K562 (cell line): Measurements from ENCODE around the gene SLC11A1. TPM values are rescaled to one million over a fixed set of nuclear protein-coding genes. Genes with fewer than 3 reads are reported as not detected.

ENCODE experiments used
- ATAC-seq: fragments of 200-7000 bp; cut with Tn5 transposase; 3 replicates; pipeline ENCODE4 v1.9.1; 2020; ENCODE audit warnings: moderate library complexity
- BruUV-seq: library from RNA; stranded (reverse); fragments of 400-500 nt; replicated peaks from 2 replicates; lab custom pipeline; 2021; lab: Mats Ljungman, UMichigan
- CTCF ChIA-PET: fragments of 300-600 bp; formaldehyde crosslinking; extraction: SDS; loops from one replicate; lab custom pipeline; 2021; ENCODE audit warnings: low intra/inter-chr PET ratio; lab: Yijun Ruan, JAX
- POLR2A ChIA-PET: fragments of 300-600, 350-650 bp; sonication (Branson Sonifier 250); formaldehyde crosslinking; extraction: SDS; loops from one replicate; lab custom pipeline; 2021; ENCODE audit warnings: antibody characterized with exemption, inconsistent platforms; lab: Yijun Ruan, JAX
- DNase-seq, 4 experiments: peaks; one replicate each; pipeline versions ENCODE4 v3.0.0 to v3.0.0-alpha.2; 2011 to 2018; ENCODE audit warnings: low spot score in 3 of 4, mixed read lengths in 3 of 4; ENCODE audit errors: extremely low read depth in 1 of 4
- FAIRE-seq: peaks from 2 replicates; lab custom pipeline; 2011; peaks lifted over from hg19 to GRCh38; lab: Jason Lieb, UNC
- H2AFZ ChIP-seq: 2 replicates; pipeline ENCODE4 v1.6.0; 2011; ENCODE audit warnings: low read depth, low read length, control low read depth, inconsistent platforms
- H3K27ac ChIP-seq: fragments of 200-600 bp; 3 replicates; pipeline ENCODE4 v1.8.0; 2011; ENCODE audit warnings: low read depth, mild to moderate bottlenecking, control low read depth, inconsistent platforms, low read length, moderate library complexity, mixed read lengths; ENCODE audit errors: extremely low read depth
- H3K27me3 ChIP-seq, 2 experiments: fragments of 300-600 bp in 1 of 2; 2 replicates in 1 of 2; 3 replicates in 1 of 2; pipeline versions ENCODE4 v1.6.0 to v1.8.0; 2011; ENCODE audit warnings: inconsistent platforms in 2 of 2, low read length in 2 of 2, mild to moderate bottlenecking in 1 of 2, mixed read lengths in 1 of 2, moderate library complexity in 1 of 2; ENCODE audit not compliant: control insufficient read depth in 2 of 2, insufficient read depth in 2 of 2
- H3K36me3 ChIP-seq: fragments of 300-600 bp; 3 replicates; pipeline ENCODE4 v1.8.0; 2011; ENCODE audit warnings: mild to moderate bottlenecking, low read length, inconsistent platforms; ENCODE audit not compliant: control insufficient read depth, insufficient read depth
- H3K4me1 ChIP-seq, 2 experiments: fragments of 200-600 bp in 1 of 2; replicated peaks in 1 of 2; 2 replicates in 1 of 2; 3 replicates in 1 of 2; pipeline versions ENCODE4 v1.5.1 to v1.8.0; 2011; ENCODE audit warnings: inconsistent platforms in 2 of 2, low read length in 2 of 2, mild to moderate bottlenecking in 1 of 2, mixed read lengths in 1 of 2, moderate library complexity in 1 of 2; ENCODE audit not compliant: control insufficient read depth in 2 of 2, insufficient read depth in 2 of 2
- H3K4me2 ChIP-seq: 2 replicates; pipeline ENCODE4 v1.6.1; 2011; ENCODE audit warnings: low read length, control low read depth, inconsistent platforms, mixed read lengths; ENCODE audit not compliant: insufficient read depth
- H3K4me3 ChIP-seq: fragments of 200-600 bp; sonication (generic), shearing (Covaris generic); 2 replicates; pipeline ENCODE4 v1.5.1; 2016; ENCODE audit warnings: control low read depth, inconsistent platforms
- H3K79me2 ChIP-seq: fragments of 200-600 bp; 3 replicates; pipeline ENCODE4 v1.8.0; 2011; ENCODE audit warnings: low read length, inconsistent platforms; ENCODE audit not compliant: control insufficient read depth, insufficient read depth
- H3K9ac ChIP-seq, 2 experiments: 2 replicates each; pipeline versions ENCODE4 v1.6.0 to v1.6.1; 2011; ENCODE audit warnings: low read depth in 2 of 2, low read length in 2 of 2, control low read depth in 1 of 2, inconsistent platforms in 1 of 2, mild to moderate bottlenecking in 1 of 2, mixed read lengths in 1 of 2; ENCODE audit not compliant: insufficient read depth in 1 of 2
- H3K9me1 ChIP-seq: one replicate; pipeline ENCODE4 v1.6.0; 2011; ENCODE audit warnings: inconsistent platforms, mild to moderate bottlenecking, low read length, moderate library complexity; ENCODE audit not compliant: control insufficient read depth, insufficient read depth
- H3K9me3 ChIP-seq: replicated peaks from 2 replicates; pipeline ENCODE4 v1.5.1; 2011; ENCODE audit warnings: low read depth, low read length, inconsistent platforms; ENCODE audit not compliant: control insufficient read depth, insufficient read depth
- H4K20me1 ChIP-seq: replicated peaks from 2 replicates; pipeline ENCODE4 v1.6.1; 2011; ENCODE audit warnings: low read length, inconsistent platforms, mixed read lengths; ENCODE audit not compliant: control insufficient read depth, insufficient read depth
- ADNP ChIP-seq: fragments of 200-800 bp; sonication (Bioruptor generic); IDR thresholded peaks from 2 replicates; pipeline ENCODE4 v1.6.1; 2016; ENCODE audit warnings: missing genetic modification characterization, missing compliant biosample characterization
- ATF3 ChIP-seq, 2 experiments: fragments of 450-650 bp in 1 of 2; sonication (generic) in 1 of 2; formaldehyde crosslinking in 1 of 2; IDR thresholded peaks in 1 of 2; conservative IDR thresholded peaks in 1 of 2; 2 replicates each; pipeline versions ENCODE4 v1.6.1 to v1.8.1; 2016 to 2023; ENCODE audit warnings: mild to moderate bottlenecking in 2 of 2, moderate library complexity in 2 of 2, inconsistent platforms in 1 of 2, missing genetic modification reagents in 1 of 2
- BRD9 ChIP-seq: fragments of 450-650 bp; IDR thresholded peaks from 2 replicates; pipeline ENCODE4 v1.6.1; 2018; ENCODE audit warnings: low read depth; ENCODE audit not compliant: partially characterized antibody
- CBFA2T3 ChIP-seq: fragments of 450-650 bp; IDR thresholded peaks from 2 replicates; pipeline ENCODE4 v1.6.1; 2017
- CEBPB ChIP-seq: fragments of 450-650 bp; IDR thresholded peaks from 2 replicates; pipeline ENCODE4 v1.6.1; 2016; ENCODE audit warnings: missing genetic modification characterization, missing compliant biosample characterization
- COPS2 ChIP-seq: fragments of 450-650 bp; conservative IDR thresholded peaks from 2 replicates; pipeline ENCODE4 v1.6.1; 2016; ENCODE audit warnings: mild to moderate bottlenecking, moderate library complexity
- E2F8 ChIP-seq: fragments of 450-650 bp; IDR thresholded peaks from 2 replicates; pipeline ENCODE4 v1.7.1; 2018; ENCODE audit warnings: mild to moderate bottlenecking, low read depth; ENCODE audit not compliant: partially characterized antibody
- GTF2E2 ChIP-seq: fragments of 200-800 bp; sonication (Bioruptor generic); IDR thresholded peaks from 2 replicates; pipeline ENCODE4 v1.6.1; 2016; ENCODE audit warnings: missing genetic modification characterization, missing compliant biosample characterization
- GTF3C2 ChIP-seq: IDR thresholded peaks from 3 replicates; pipeline ENCODE4 v1.6.1; 2011; ENCODE audit warnings: borderline replicate concordance, mild to moderate bottlenecking, moderate library complexity; ENCODE audit not compliant: insufficient read length; ENCODE audit errors: extremely low read depth
- HDAC1 ChIP-seq, 2 experiments: fragments of 450-650 bp; IDR thresholded peaks; 2 replicates each; pipeline ENCODE4 v1.6.1; 2016 to 2017; ENCODE audit warnings: inconsistent platforms in 1 of 2, mild to moderate bottlenecking in 1 of 2, moderate library complexity in 1 of 2
- MCM7 ChIP-seq, 2 experiments: fragments of 450-650 bp; IDR thresholded peaks; 2 replicates each; pipeline ENCODE4 v1.6.1; 2016 to 2018
- WGBS: fragments of 100-300 bp; shearing (Covaris generic); methylation state at CpG from one replicate; pipeline ENCODE4 v1.1.6; 2016; ENCODE audit warnings: low coverage, mixed read lengths; ENCODE audit not compliant: insufficient coverage; ENCODE audit errors: missing lambda C conversion rate; 5-methylcytosine and 5-hydroxymethylcytosine counted together
- in situ Hi-C: fragments of 300-500 bp; cut with MboI; formaldehyde crosslinking; loops from 4 replicates; pipeline ENCODE4 v1.15.0; 2018; ENCODE audit warnings: inconsistent platforms, mixed read lengths
- intact Hi-C: fragments of 100-400 bp; cut with micrococcal nuclease; formaldehyde crosslinking; loops from 2 replicates; pipeline ENCODE4 v1.14.2; 2022
- polyA plus RNA-seq, 8 experiments: library from polyadenylated mRNA; depleted of rRNA in 4 of 8; stranded (reverse) in 5 of 8; unstranded in 3 of 8; fragments of >200 nt; fragmentation: Nextera tagmentation in 2 of 8; fragmentation: Illumina TruSeq in 1 of 8; extraction: Ambion mirVana in 2 of 8; extraction: Trizol in 1 of 8; gene quantifications; 2 replicates each; pipeline versions ENCODE4 v1.2.1 to v1.2.3, GENCODE V29; 2011 to 2014; ENCODE audit warnings: inconsistent platforms in 1 of 8, missing spikeins in 1 of 8
- total RNA-seq, 7 experiments: library from RNA; depleted of rRNA in 6 of 7; stranded (reverse); fragments of >200 nt in 6 of 7; fragmentation: Illumina TruSeq in 2 of 7; extraction: Trizol in 2 of 7; gene quantifications; 2 replicates each; pipeline versions ENCODE4 v1.2.1 to v1.2.3, GENCODE V29; 2011 to 2021; ENCODE audit warnings: low replicate concordance in 1 of 7

The SLC11A1 gene
- total and polyA plus RNA-seq, 9 of the 15 experiments (the other 6 are each of a cell fraction or from before 2014, with no cell fraction given), result 0.35 to 1.6 (median 0.65) TPM

GRCh38 chr2:218395456-218395825, 13.4 kb downstream of the SLC11A1 start:
- Histone ChIP-seq H2AFZ (peak overlapping the region; percentile 92), H3K27ac (peak overlapping the region; percentile 90), H3K27me3 (no peaks in the 10 kb centered on the region), H3K9me3 (no peaks in the 10 kb centered on the region), H3K4me3 (peak overlapping the region; percentile 57), H4K20me1 (no peaks in the 10 kb centered on the region), H3K36me3 (no peaks in the 10 kb centered on the region), H3K4me2 (peak overlapping the region; percentile 91), H3K79me2 (peaks cover 57% of the 10 kb centered on the region), H3K4me1 (peaks cover 20 to 65% of the 10 kb centered on the region in 2 experiments), H3K9ac (peak overlapping the region; percentile 73 to 90), H3K9me1 (no peaks in the 10 kb centered on the region)
- ChIA-PET POLR2A (interaction anchor here (0.5 to 2.2 kb wide), 11 partner anchors 9 to 130 kb away, joined by 3 to 9 read pairs (median 3); partner anchors contain the start of genes AAMP and PNKD), CTCF (interaction anchor here (1.9 to 2.0 kb wide), 2 partner anchors 94 to 123 kb away, joined by 8 to 10 read pairs; no protein-coding TSS in a partner anchor)
- FAIRE-seq (no peak), DNase-seq (peak in 1 of 4 experiments; percentile 66), ATAC-seq (no peak)
- WGBS, result 2% methylated on average over 15 of the region's 16 CpGs
- TF ChIP-seq MCM7 (IDR thresholded peaks at IDR 0.05) (no peak), HDAC1 (IDR thresholded peaks at IDR 0.05) (no peak), CEBPB (tag) (0 out of 2 replicates have a peak, but pooled peaks have one; percentile 15), COPS2 (no peak), GTF2E2 (0 out of 2 replicates have a peak, but pooled peaks have one; percentile 21), ADNP (tag) (peak; percentile 38; the same call in 1 of the 2 replicates), GTF3C2 (peak; percentile 27), CBFA2T3 (no peak), ATF3 (IDR thresholded peaks at IDR 0.05) (no peak), ATF3 (CRISPR knock-in tag; conservative IDR thresholded peaks at IDR 0.05) (no peak), BRD9 (peak; percentile 18), E2F8 (peak; percentile 1)
- TSS peak; percentile 45 for BruUV-seq
- in situ Hi-C loops, result loop anchor here (5.0 kb wide), 1 partner anchor 108 kb away; no protein-coding TSS in a partner anchor
- intact Hi-C loops, result loop anchor here (5.0 kb wide), 1 partner anchor 172 kb away; the partner anchor contains the start of genes CNOT9 and USP37
